ENCODE measurements around the gene CREB3L4.

- no peak for TF ChIP-seq CTCF (IDR thresholded peaks at IDR 0.05; ENCODE audit: low read depth, low read length)
- TF ChIP-seq EZH2phosphoT487 (IDR thresholded peaks at IDR 0.05; ENCODE audit: low read depth): no peak
Observed at GRCh38 chr1:153922972-153923925, 44.5 kb upstream of the CREB3L4 start, which contains the start of gene GATAD2B.

All from OCI-LY3 (cell line).